T-helper 9 cell (primary cell): ENCODE results near the gene RNF225.
"Not testable (repeated sequence)": the region's sequence is repeated elsewhere in the genome, so short reads cannot be mapped to it uniquely, and the experiment has no call there.

ENCODE experiments used
- DNase-seq: peaks from one replicate; pipeline ENCODE4 v3.0.0-alpha.2; 2020

RNF225 gene

DNA sequence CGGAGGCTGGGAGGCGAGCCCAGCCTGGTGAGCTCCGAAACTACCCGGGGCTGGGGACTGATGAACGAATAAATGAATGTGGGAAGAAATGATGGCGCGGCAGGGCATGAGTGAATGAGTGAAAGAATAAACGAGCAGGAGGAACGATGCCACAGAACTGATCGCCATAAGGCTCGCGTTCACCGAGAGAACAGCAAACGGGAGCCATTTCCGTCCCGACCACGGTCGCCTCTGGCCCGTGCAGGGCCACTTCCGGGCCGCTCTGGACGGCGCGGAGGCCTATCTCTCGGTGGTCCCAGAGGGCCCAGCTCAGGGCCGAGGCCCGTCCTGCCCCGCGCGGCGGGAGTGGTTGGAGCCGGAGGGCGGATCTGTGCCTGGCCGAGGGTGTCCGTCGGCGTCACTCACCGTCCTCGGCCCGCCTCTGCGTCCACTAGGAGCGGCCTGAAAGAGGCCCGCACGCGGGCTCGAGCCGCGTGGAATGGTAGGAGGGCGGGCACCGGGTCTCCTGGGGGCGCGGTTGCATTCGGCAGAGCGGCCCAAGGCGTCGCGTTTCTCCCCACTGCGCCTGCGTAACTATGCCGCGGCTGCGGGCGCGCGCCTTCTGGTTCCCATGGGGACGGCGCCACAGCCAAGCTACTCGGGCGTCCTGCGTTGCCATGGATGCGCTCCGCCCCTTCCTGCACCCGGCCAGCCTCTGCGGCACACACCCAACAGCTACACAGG is 33.0 kb upstream of the RNF225 start, which contains the start of gene ZNF497:
Gene ZNF497 (minus strand): TSS at position 480 of the 723 bp plus-strand sequence. CDS start 5,116 bp downstream, outside the sequence.
- peak; percentile 91 for DNase-seq

- DNase-seq, result no peak
Observed at GRCh38 chr19:58364146-58364545, 31.3 kb upstream of the RNF225 start.

DNA sequence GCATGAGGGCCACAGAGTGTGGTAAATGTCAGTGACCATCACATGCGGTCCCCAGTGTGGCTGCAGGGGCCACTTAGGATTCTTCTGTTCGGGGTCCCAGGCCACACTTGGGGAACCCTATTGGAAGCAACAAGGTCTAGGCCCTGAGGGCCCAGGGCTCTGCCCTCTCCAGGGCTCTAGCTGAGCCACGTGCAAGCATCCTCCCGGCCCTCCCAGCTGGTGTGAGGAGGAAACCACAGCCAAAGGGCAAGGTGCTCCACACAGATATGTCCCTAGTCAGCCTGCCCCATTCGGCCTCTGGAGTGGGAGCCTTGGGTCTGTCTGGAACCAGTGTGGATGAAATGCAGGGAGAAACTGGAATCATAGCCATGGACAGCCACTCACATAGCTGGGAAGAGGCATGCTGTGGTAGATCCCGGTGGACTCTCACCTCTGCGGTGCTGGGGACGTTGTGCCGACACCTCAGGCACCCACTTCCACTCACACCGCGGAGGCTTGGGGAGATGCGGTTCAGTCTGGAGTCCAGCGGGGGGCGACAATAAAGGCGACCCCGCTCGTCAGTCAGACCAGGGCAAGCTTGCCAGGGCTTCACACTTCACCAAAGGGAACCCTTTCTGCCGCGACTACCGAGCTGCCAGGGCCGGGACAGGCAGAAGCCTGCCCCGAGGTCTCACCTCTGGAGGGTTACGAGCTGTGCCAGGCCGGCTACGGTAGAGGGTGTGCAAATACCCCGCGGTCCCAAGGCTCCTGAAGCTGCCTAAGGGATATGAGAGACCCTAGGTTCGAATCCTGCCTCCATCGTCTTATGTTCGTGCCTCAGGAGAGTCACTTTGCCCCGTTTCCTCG is 28.6 kb upstream of the RNF225 start:
- no peak for DNase-seq

DNA sequence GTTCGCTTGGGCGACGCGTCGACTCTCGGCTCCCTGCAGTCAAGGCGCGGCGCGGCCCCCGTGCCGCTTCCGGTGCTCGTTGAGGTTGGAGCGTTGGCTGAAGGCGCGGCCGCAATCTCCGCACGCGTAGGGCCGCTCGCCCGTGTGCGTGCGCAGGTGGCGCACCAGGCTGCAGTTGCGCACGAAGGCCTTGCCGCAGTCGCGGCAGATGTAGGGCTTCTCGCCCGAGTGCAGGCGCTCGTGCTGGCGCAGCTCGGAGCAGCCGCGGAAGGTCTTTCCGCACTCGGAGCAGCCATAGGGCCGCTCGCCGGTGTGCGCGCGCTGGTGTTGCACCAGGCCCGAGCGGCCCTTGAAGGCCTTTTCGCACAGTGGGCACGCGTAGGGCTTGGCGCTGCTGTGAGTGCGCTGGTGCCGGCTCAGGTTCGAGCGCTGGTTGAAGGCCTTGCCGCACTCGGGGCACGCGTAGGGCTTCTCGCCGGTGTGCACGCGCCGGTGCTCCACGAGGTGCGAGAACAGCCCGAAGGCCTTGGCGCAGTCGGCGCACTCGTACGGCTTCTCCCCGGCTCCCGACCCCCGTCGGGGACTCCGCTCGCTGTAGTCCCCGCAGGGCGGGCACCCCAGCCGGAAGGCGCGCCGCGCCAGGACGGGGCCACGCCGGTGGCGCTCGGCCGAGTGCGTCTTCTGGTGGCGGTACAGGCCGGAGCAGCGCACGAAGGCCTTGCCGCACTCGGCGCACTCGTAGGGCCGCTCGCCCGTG is 27.6 kb upstream of the RNF225 start:
- no peak for DNase-seq

- DNase-seq, result no peak
Observed at GRCh38 chr19:58368561-58369360, 26.7 kb upstream of the RNF225 start.

GRCh38 chr19:58372311-58373133 is 22.9 kb upstream of the RNF225 start:
- DNase-seq, result no peak

DNA sequence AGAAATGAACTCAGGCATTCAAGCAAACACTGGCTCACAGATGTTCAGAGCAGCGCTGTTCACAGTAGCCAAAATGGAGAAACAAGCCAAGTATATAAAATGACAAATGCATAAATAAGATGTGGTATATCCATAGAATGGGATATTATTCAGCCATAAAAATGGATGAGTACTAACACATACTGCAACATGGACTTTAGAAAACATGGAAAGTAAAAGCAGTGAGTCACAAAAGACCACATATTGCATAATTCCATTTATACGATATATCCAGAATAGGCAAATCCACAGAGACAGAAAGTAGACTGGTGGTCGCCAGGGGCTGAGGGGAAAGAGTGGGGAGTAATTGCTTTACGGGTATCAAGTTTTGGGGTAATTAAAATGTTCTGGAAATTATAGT is 21.3 kb upstream of the RNF225 start:
- no peak for DNase-seq

- DNase-seq, result not testable (repeated sequence)
Observed at GRCh38 chr19:58376724-58377123, 18.7 kb upstream of the RNF225 start.

GRCh38 chr19:58379246-58379645 is 16.2 kb upstream of the RNF225 start:
- DNase-seq, result no peak

GRCh38 chr19:58380037-58380661 is 15.3 kb upstream of the RNF225 start:
- no peak for DNase-seq

DNA sequence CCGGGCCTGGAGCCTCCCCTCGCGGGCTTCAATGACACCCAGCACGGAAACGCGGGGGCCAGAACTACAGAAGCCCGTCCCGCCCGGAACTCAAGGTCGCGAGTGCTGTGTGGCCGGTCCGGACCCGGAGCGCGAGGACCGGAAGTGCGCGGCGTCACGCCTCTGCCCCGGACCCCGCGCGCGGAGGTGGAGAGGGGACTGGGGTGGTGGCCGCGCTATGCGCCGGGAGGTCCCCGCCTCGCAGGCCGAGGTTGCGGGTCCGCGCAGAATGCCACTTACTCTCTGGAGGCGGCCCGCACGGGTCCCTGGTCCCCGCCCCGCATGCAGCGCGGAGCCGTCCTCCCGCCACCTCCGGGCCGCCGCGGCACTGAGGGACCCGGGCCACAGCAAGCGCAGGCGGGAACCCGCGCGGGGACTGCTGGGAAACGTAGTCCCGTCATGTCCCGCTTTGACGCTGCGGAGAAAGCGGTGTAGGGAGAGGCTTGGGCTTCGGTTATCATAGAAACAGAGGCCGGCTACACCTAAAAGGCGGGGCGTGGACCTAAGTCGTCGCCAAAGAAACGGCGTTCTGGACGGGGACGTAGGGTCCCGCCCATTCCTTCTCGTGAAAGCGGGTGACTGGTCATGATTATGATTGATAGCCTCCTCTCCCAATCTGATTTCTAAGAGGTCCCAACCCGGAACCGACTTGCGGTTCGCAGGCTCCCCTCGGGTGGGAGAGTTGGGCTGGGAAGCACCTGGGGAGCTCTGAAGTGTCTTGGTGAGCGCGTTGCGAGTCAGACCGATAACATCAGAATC is 14.6 kb upstream of the RNF225 start, which contains the start of gene ZNF837:
Gene ZNF837 (minus strand): TSS at position 369 of the 798 bp plus-strand sequence. CDS start 11,698 bp downstream, outside the sequence.
- peak; percentile 95 for DNase-seq

GRCh38 chr19:58381460-58382212 is 13.8 kb upstream of the RNF225 start:
- DNase-seq, result no peak

DNA sequence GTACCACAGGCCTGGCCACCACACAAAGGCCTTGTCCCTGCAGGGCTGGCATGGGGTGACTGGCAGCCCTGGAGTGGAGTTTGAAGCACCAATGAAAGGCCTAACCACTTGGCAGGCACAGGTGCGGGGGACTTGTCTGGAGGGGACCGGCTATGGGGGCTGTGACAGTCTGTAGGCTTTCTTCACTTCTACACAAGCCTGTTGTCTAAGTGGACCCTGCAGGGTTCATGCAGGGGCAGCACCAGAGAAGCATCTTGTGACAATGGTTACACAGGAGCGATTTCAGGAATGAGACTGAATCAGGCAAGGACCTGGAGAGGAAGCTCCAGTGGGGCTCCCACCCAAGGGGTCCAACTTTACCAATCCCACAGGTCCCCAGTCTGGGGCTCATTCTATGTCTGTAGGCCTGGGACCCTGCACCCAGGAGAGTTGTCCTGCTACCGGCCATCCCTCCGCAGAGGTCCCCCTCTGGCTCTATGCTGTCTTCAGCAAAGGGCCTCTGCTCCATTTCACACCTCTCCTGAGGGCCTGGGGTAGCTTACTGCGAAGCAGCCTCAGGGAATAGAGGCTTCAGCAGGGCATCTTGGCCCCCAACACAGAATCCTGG is 12.4 kb upstream of the RNF225 start:
- no peak for DNase-seq

DNA sequence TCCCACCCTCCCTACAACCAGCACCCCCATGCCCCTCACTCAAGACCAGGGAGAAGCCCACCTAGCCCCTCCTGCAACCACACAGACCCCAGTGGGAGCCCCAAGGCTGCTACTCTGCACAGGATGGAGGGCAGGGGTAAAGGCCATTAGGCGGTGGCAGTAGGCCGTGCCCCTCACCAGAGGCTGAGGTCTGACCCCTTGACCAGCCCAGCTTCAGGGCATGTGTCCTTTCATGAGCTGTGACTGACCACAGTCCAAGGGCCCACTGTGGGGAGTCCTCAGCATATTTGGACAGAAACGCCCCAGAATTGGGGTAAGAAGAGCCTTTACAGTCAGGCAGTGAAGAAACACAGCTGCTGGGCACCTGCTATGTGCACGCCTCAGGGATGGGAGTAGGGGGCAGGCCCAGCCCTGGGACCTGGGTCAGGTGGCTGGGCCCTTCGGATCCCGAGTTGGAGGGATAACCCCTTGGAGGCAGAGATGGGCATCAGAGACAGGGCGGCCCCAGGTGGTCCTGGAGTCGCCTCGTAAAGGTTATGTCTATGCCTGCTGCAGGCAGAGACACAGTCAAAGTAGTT is 10.1 kb upstream of the RNF225 start:
- DNase-seq, result no peak

- no peak for DNase-seq
Observed at GRCh38 chr19:58385891-58386575, 9.4 kb upstream of the RNF225 start.

DNA sequence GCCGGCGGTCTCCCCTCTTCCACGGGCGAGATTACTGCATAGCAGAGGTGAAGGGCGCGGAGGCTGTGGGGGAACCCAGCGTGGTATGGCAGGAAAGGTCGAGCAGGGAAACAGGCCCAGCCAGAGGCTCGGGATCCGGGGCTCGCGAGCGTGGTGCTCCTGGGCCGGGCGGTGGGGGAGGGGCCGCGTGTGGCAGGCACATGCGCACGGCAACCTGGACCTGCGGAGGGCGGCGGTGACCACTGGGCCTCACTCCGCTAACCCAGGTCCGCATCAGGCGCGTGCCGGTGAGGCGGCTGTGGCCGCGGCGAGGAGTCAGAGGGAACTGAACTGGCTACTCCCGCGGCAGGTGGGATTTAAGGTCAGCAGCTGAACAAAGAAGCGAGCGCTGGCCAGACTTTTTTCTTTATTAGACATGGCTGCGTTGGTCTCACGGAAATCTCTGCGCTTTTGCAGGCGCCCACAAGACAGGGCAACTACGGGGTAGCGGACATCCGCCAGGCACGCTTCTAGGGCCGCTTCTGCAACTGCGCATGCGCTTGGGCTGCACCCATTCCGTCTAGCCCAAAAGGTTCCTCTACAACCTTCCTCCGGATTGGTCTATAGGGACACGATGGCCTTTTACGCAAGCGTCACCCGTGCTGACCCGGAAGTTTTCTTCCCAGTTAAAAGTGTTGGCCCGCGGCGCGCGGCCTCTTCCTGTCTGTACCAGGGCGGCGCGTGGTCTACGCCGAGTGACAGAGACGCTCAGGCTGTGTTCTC is 8.7 kb upstream of the RNF225 start, which contains the start of gene RPS5:
Gene RPS5 (plus strand): TSS at position 694 of the 762 bp plus-strand sequence. CDS start 869 bp downstream, outside the sequence.
- peak; percentile 89 for DNase-seq
